Stimulated activated CD4-positive, alpha-beta T cell treated with anti-CD3 and anti-CD28 coated beads, Interleukin-2, amount 100 ng/mL, for 24 hours (primary cell): Measurements from ENCODE around the gene IRX4.

Source experiments
- DNase-seq, 2 donors: peaks; one replicate each; pipeline ENCODE4 v3.0.0-alpha.2; 2020

The IRX4 gene

GRCh38 chr5:1890296-1890695 is 7.6 kb upstream of the IRX4 start:
- no peak for DNase-seq

GRCh38 chr5:1889321-1890065 is 6.8 kb upstream of the IRX4 start:
- DNase-seq = no peak

GRCh38 chr5:1888541-1889251 is 6.0 kb upstream of the IRX4 start:
- no peak for DNase-seq

- no peak for DNase-seq
These were observed 5.0 kb upstream of the IRX4 start for GRCh38 chr5:1887588-1888360.

- no peak for DNase-seq
These were observed 4.3 kb upstream of the IRX4 start for GRCh38 chr5:1886846-1887587.

GRCh38 chr5:1885868-1886845 is 3.4 kb upstream of the IRX4 start:
- DNase-seq = no peak

- no peak for DNase-seq
These were observed 2.7 kb upstream of the IRX4 start for GRCh38 chr5:1885404-1885755.

- no peak for DNase-seq
These were observed 2.1 kb upstream of the IRX4 start for GRCh38 chr5:1884678-1885403.

- DNase-seq = no peak
These were observed 1.4 kb upstream of the IRX4 start for GRCh38 chr5:1883925-1884677.

GRCh38 chr5:1883120-1883924 is 597 bp upstream of the IRX4 start:
- DNase-seq = no peak

- DNase-seq = no peak
These were observed 891 bp downstream of the IRX4 start for GRCh38 chr5:1881731-1882336.

- no peak for DNase-seq
These were observed 1.6 kb downstream of the IRX4 start for GRCh38 chr5:1881098-1881572.

GRCh38 chr5:1880377-1881025 is 2.2 kb downstream of the IRX4 start:
- no peak for DNase-seq

- no peak for DNase-seq
These were observed 3.1 kb downstream of the IRX4 start for GRCh38 chr5:1879292-1880263.

- DNase-seq = no peak
These were observed 4.5 kb downstream of the IRX4 start for GRCh38 chr5:1878050-1878849.
